Activated gamma-delta T cell treated with Interleukin-2 at 50 U/mL for 16 hours (primary cell): ENCODE data around the gene STX2.
"Not testable (repeated sequence)": the region's sequence is repeated elsewhere in the genome, so short reads cannot be mapped to it uniquely, and the experiment has no call there.

Experiments used
- DNase-seq: peaks from one replicate; pipeline ENCODE4 v3.0.0-alpha.2; 2020

The STX2 gene

GRCh38 chr12:130838951-130839769, at the start of gene STX2:
Gene STX2, minus strand, starts transcription at chr12:130839250. Its CDS starts 151 bp downstream, at chr12:130839099.
- peak; percentile 87 for DNase-seq

DNA sequence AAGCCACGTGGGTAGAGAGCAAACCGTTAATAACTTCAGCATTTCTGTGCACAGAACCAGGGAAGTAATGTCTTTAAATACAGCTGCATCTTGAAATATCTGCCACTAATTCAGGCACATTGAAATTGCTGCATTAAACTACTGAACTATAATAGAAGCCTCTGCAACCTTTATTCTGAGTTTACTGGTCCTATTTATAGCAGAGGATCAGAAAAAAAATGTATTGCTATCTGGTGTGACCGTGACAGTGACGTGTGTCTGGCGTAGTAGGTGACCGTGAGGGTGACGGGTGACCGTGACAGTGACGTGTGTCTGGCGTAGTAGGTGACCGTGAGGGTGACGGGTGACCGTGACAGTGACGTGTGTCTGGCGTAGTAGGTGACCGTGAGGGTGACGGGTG, 48.1 kb upstream of the STX2 start:
- not testable (repeated sequence) for DNase-seq

DNA sequence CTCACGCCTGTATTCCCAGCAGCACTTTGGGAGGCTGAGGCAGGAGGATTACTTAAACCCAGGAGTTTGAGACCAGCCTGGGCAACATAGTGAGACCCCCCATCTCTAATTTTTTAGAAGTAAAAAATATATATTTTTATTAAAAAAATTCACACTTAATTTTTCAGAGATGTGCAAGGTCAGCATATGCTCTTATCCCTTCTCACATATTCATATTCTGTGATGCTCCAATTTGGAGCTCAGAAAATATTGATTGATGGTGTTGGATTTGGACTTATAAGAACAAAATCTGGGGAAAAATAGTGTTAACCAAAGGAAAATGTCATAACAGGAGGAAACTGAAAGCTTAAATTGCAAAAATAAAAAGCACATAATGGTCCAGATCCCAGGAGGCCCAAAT, 42.5 kb upstream of the STX2 start:
- no peak for DNase-seq

DNA sequence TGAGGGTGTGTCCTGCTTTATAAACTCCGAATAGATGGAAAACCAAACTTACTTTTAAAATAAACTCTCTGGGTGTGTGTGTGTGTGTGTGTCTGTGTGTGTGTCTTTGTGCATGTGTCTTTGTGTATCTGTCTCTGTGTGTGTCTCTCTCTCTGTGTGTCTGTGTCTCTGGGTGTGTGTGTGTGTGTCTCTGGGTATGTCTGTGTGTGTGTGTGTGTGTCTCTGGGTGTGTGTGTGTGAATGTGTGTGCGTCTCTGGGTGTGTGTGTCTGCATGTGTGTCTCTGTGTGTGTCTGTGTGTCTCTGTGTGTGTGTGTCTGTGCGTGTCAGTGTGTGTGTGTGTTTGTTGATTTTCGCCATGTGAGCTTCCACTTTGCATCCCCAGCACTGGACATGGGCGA, 42.0 kb upstream of the STX2 start:
- no peak for DNase-seq

DNA sequence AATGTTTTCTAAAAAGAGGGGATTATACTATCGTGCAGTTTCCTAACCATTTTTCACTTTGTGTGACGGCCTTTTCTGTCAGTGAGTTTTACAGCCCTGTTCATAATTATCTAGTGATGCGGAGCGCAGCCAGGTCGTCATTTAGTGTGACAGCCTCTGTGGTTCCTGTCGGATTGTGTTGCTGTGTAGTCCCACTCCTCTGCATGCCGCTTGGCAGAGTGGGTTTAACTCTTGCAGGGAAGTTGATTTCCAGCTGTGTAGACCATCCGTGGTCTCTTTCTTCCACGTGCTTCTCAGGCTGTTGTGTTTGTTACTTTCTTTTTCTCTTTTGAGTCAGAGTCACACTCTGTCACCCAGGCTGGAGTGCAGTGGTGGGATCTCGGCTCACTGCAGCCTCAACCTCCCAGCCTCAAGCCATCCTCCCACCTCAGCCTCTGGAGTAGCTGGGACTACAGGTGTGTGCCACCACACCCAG, 41.4 kb upstream of the STX2 start:
- DNase-seq: no peak

DNA sequence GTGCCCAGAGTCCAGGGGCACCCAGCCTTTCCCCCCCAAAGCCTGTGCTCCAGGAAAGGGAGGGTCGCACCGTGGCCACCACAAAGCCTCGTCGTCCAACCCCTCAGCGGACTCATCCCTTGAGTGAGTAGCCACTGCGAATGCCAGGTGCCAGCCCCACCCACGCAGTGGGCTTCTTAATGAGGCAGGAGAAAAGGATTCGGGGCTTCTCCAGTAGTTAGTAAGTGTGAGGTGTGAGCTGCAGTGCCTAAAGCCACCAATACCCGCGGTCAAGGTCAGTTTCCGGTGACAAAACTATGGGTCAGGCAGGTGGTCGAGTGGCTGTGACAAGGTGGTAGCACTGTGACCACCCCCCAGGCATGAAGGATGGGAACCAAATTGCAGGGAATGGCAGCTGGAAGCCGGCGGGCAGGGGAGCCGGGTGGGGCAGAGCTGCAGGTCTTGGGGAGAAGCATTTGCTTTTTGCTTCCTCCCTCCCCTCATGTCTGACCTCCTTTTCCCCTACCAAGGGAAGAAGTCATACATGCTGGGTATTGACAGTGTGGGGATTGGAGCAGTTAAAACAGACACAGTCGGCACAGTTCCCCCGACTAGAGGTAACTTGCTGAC, 40.8 kb upstream of the STX2 start:
- no peak for DNase-seq

DNA sequence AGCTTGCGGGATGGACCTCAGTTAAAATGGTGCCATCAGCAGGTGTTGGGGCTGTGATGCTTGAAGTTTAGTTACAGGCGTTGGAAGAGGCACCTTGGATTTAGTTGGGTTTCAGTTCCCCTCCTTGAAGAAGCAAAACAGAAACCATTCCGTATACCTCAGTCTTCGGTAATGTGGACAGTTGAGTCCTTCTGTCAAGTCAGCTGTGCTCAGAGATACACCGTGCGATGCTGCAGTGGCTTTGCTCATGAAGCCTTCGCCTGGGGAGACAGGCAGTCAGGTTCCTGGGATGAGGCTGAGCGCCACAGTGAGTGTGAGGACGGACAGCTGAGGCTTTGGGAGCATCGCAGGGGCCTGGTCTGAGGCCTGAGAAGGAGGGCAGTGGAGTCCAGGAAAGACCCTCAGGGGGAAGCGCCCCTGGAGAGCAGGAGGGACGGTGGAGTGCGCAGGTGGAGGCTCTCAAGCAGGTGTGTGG, 40.2 kb upstream of the STX2 start:
- no peak for DNase-seq

DNA sequence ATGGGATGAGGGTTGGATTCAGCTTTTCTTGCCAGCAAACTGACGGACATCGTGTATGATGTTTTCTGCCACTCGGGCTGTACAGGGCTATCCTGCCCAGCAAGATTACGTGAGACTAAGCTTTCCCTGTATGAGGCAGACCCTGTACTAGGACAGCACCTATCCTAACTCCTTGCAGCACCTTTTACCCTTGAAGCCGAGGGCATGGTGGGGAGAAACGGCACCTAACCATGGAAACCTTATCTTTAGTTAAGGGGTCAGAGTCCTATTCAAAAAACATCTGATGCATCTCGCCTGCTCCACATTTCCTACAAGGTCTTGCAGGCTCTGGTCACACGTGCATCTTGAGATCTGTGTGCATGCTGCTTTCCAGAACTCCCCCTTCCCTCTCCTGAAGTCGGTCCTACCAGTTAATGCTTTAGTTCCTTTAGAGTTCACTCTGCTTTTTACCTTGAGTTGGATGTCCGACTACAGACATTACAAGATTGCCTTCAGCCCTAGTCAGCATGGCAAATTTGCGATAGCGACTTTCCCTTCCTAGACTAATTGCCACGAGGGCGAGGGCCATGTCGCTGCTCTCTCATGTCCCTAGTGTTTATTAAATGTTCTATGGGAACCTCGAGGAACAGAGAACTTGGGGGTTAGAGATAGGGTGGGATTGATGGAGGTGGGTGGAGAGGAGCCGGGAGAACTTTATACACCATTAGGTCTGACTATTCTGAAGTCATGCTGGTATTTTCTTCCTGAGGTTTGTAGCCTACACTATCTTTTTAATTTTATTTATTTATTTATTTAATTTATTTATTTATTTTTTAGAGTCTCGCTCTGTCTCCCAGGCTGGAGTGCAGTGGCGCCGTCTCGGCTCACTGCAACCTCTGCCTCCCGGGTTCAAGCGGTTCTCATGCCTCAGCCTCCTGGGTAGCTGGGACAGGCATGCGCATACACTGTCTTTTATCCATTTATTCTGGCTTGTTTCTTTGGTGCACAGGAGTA, 39.4 kb upstream of the STX2 start:
- DNase-seq: no peak

GRCh38 chr12:130877333-130877732, 38.3 kb upstream of the STX2 start:
- no peak for DNase-seq

GRCh38 chr12:130876758-130877157, 37.7 kb upstream of the STX2 start:
- no peak for DNase-seq

- no peak for DNase-seq
Measured at GRCh38 chr12:130876297-130876696, 37.2 kb upstream of the STX2 start.

DNA sequence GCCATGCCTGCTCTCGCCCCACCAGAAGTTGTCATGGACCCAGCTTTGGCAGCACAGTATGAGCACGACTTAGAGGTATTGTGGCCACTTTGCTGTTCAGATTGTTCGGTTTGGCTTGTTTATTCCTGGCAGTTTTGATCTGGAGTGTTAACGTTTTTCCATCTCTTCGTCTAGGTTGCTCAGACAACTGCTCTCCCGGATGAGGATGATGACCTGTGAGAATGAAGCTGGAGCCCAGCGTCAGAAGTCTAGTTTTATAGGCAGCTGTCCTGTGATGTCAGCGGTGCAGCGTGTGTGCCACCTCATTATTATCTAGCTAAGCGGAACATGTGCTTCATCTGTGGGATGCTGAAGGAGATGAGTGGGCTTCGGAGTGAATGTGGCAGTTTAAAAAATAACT, 36.7 kb upstream of the STX2 start:
- DNase-seq: not testable (repeated sequence)

GRCh38 chr12:130875193-130875592, 36.1 kb upstream of the STX2 start:
- DNase-seq: no peak

GRCh38 chr12:130874696-130875095, 35.6 kb upstream of the STX2 start:
- no peak for DNase-seq

DNA sequence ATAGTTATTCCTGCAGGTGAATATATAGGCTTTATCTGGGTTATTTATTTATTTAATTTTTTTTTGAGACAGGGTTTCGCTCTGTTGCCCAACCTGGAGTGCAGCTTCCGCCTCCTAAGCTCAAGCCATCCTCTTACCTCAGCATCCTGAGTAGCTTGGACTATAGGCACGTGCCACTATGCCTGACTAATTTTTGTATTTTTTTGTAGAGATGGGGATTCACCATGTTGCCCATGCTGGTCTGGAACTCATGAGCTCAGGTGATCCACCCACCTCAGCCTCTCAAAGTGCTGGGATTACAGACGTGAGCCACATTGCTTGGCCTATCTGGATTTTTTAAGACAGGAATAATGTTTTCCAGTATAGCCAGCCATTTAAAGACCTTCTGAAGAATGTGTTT, 34.8 kb upstream of the STX2 start:
- no peak for DNase-seq

GRCh38 chr12:130873106-130873795, 34.2 kb upstream of the STX2 start:
- no peak for DNase-seq

DNA sequence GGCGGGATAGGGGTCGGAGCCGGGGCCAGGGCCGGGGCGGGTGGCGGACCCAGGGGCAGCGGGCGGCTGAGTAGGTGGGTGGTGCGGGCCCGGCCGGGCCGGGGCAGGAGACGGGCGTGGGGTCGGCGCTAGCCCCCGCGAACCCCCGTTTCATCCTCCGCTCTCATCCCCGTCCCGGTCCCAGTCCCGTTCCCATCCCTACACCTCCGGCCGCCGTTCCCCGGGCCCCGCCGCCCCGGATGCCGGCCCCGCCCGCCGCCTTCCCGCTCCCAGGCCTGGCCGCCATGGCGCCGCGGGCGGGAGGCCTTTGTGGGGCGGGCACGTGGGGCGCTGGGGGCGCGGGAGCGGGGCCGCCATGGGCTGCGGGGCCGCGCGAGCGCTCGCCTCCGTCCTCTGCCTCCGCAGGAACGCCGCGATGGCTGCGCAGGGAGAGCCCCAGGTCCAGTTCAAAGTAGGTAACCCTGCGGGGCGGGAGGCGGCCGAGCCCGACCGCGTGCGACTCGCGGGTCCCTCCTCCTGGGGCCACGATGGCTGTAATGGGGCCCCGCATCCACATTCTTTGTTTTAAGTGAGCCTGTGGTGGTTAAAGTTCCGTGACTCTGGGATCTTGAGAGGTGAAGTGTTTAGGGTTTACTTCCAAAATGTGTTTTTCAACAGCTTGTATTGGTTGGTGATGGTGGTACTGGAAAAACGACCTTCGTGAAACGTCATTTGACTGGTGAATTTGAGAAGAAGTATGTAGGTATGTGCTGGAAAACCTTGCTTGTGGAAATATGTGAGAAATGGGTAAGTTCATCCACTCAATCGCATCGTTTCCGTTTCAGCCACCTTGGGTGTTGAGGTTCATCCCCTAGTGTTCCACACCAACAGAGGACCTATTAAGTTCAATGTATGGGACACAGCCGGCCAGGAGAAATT, 33.4 kb upstream of the STX2 start:
- peak; percentile 40 for DNase-seq

- DNase-seq: peak; percentile 89
Measured at GRCh38 chr12:130871286-130872178, 32.5 kb upstream of the STX2 start, which contains the start of gene RAN. Gene RAN, plus strand, starts transcription at chr12:130872066. Its CDS starts 528 bp downstream, at chr12:130872594.

- DNase-seq: peak; percentile 58
Measured at GRCh38 chr12:130870442-130871285, 31.6 kb upstream of the STX2 start.
